ENCODE measurements around the gene UBAP1. TPM values are rescaled to one million over a fixed set of nuclear protein-coding genes. Genes with fewer than 3 reads are reported as not detected.
A peak's percentile ranks its signal among the peaks of the same experiment; 100 is the strongest.

UBAP1 gene
- total and polyA plus RNA-seq, 2 of the 4 experiments (the other 2 are of a cell fraction) = 30.6 to 37.0 TPM

DNA sequence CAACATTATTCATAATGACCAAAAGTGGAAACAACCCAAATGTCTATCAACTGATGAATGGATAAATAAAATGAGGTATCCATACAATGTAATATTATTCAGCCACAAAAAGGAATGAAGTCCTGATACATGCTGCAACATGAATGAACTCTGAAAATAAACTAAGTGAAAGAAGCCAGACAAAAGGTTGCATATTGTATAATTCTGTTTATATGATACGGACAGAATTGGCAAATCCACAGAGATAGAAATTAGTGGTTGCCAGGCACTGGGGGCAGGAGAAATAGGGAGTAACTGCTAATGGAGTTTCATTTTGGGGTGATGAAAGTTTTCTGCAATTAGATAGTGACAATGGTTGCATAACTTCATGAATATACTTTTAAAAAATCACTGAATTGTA, 103.3 kb downstream of the UBAP1 start:
- no peak overlapping the region for H4K5ac ChIP-seq (ENCODE audit: low read depth, low read length)
- H3K4ac ChIP-seq (ENCODE audit: low read depth, low read length) = no peak overlapping the region
- no peak overlapping the region for H3K18ac ChIP-seq (ENCODE audit: low read depth, low read length)
- H3K4me3 ChIP-seq (ENCODE audit: insufficient read depth, low read depth, low read length) = no peak overlapping the region
- no peaks in the 10 kb centered on the region for H3K36me3 ChIP-seq (ENCODE audit: control insufficient read depth, insufficient read depth, low read length)
- no peak overlapping the region for H3K14ac ChIP-seq (replicated peaks; ENCODE audit: low read depth, low read length)
- H4K20me1 ChIP-seq (ENCODE audit: insufficient read depth, low read length) = no peaks in the 10 kb centered on the region
- intact Hi-C loops (cut with micrococcal nuclease) (no loop called here), in situ Hi-C loops (cut with MboI; ENCODE audit: low sequenced_read_pairs) (no loop called here), dilution Hi-C loops (cut with HindIII; ENCODE audit: low sequenced_read_pairs, unreplicated experiment) (no loop called here)
- H3K79me1 ChIP-seq (ENCODE audit: low read depth in 1 of 2, low read length in 2 of 2) = no peaks in the 10 kb centered on the region; a peak in 1 of 4 replicates
- DNase-seq (peak; percentile 12), ATAC-seq (ENCODE audit: low read depth) (peak; percentile 66)
- CTCF ChIA-PET = interaction anchor here (0.7 kb wide), 1 partner anchor 13 kb away, joined by 3 read pairs; no protein-coding TSS in a partner anchor
- no TSS peak for BruUV-seq (replicated peaks)
- peaks cover 1% of the 10 kb centered on the region; the same call in 1 of the 2 replicates for H3K4me1 ChIP-seq (ENCODE audit: control insufficient read depth, insufficient read depth, low read length)
- no peak overlapping the region for H2BK15ac ChIP-seq (ENCODE audit: low read depth, low read length)
- no peak overlapping the region for H4K8ac ChIP-seq (ENCODE audit: low read depth in 2 of 2, low read length in 2 of 2)
- H3K56ac ChIP-seq (ENCODE audit: extremely low read depth, insufficient read depth, low read length) = no peak overlapping the region
- no peak overlapping the region for H3K27ac ChIP-seq (ENCODE audit: insufficient read depth, low read length)
- no peak overlapping the region for H2BK20ac ChIP-seq (ENCODE audit: low read depth, low read length)
- no peak overlapping the region for H2AK9ac ChIP-seq (replicated peaks; ENCODE audit: low read depth, low read length, poor library complexity)
- H3K23ac ChIP-seq (ENCODE audit: low read depth, low read length) = no peak overlapping the region
- no peak overlapping the region for H2BK120ac ChIP-seq (ENCODE audit: low read depth, low read length)
- POLR2A ChIA-PET (ENCODE audit: unreplicated experiment) = no interaction called here
- H3K4me2 ChIP-seq (ENCODE audit: low read depth, low read length) = no peak overlapping the region
- H3K9me1 ChIP-seq (ENCODE audit: insufficient read depth, low read length) = no peaks in the 10 kb centered on the region
- no peaks in the 10 kb centered on the region for H3K9me3 ChIP-seq (ENCODE audit: control insufficient read depth, insufficient read depth, low read length)
- TF ChIP-seq FOS (IDR thresholded peaks at IDR 0.05; ENCODE audit: low read depth, low read length) (no peak), NFE2L2 (IDR thresholded peaks at IDR 0.05; ENCODE audit: low read depth, low read length) (no peak)
- no peak overlapping the region for H2BK5ac ChIP-seq (ENCODE audit: low read depth, low read length, poor library complexity, severe bottlenecking)
- WGBS, 2 experiments (ENCODE audit: extremely low coverage in 2 of 2, insufficient read length in 1 of 2) = 50% methylated on average over 1 of the region's 1 CpG; no CpG with 5 or more reads in 1 of the 2 experiments
- no peak overlapping the region for H2AFZ ChIP-seq (replicated peaks; ENCODE audit: low read length, poor library complexity)
- H3K27me3 ChIP-seq (ENCODE audit: control insufficient read depth, insufficient read depth, low read length) = no peaks in the 10 kb centered on the region
- H4K91ac ChIP-seq (ENCODE audit: insufficient read depth, low read depth, low read length) = no peak overlapping the region
- H2AK5ac ChIP-seq (ENCODE audit: low read depth, low read length) = no peak overlapping the region
- H3K9ac ChIP-seq (ENCODE audit: low read depth, low read length) = no peak overlapping the region

All from IMR-90 (cell line).